C4-2B (cell line): Measurements from ENCODE around the gene CD68.

ENCODE experiments used
- ZFX ChIP-seq: fragments of 450-650 bp; IDR thresholded peaks from 2 replicates; pipeline ENCODE4 v1.6.1; 2017
- TF ChIP-seq, protein P1 (sequence below): fragments of 450-650 bp; conservative IDR thresholded peaks from 2 replicates; pipeline ENCODE4 v1.5.1; 2017; ENCODE audit warnings: mild to moderate bottlenecking

DNA sequence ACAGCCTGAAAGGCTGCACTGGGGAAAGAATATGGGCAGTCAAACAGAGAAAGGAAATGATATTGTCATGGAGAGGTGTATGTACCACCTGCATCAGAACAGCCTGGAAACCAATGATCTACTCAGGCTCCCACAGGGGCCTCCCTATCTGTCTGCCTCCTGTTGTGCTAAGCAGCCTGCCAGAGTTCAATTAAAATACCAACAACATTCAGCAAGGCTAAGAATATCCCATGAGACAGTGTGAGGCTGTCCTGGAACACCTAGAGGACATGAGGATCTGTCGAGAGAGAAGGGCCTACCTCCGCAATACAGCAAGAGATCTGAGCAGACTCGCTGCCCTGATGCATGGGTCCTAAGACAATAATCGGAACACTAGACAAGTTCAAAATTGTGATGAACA is 26.8 kb downstream of the CD68 start:
- TF ChIP-seq, protein P1, sequence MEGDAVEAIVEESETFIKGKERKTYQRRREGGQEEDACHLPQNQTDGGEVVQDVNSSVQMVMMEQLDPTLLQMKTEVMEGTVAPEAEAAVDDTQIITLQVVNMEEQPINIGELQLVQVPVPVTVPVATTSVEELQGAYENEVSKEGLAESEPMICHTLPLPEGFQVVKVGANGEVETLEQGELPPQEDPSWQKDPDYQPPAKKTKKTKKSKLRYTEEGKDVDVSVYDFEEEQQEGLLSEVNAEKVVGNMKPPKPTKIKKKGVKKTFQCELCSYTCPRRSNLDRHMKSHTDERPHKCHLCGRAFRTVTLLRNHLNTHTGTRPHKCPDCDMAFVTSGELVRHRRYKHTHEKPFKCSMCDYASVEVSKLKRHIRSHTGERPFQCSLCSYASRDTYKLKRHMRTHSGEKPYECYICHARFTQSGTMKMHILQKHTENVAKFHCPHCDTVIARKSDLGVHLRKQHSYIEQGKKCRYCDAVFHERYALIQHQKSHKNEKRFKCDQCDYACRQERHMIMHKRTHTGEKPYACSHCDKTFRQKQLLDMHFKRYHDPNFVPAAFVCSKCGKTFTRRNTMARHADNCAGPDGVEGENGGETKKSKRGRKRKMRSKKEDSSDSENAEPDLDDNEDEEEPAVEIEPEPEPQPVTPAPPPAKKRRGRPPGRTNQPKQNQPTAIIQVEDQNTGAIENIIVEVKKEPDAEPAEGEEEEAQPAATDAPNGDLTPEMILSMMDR, result no peak
- TF ChIP-seq ZFX, result no peak
